K562 (cell line): ENCODE data around the gene LST1.
"Not testable (repeated sequence)": the region's sequence is repeated elsewhere in the genome, so short reads cannot be mapped to it uniquely, and the experiment has no call there.

ENCODE experiments used
- CBX8 ChIP-seq: fragments of 200-600 bp; sonication (generic); IDR thresholded peaks from 2 replicates; pipeline ENCODE4 v1.6.1; 2012; ENCODE audit warnings: borderline replicate concordance, mixed run types, low read depth, mild to moderate bottlenecking, moderate library complexity, mixed read lengths, low read length, control low read depth, inconsistent platforms; ENCODE audit not compliant: poor library complexity, severe bottlenecking; ENCODE audit errors: extremely low read depth
- EP300 ChIP-seq: IDR thresholded peaks from 2 replicates; pipeline ENCODE4 v1.6.1; 2012; ENCODE audit warnings: low read length, improper control_type of control experiment
- TBL1XR1 ChIP-seq, 2 experiments: IDR thresholded peaks; 2 replicates each; pipeline ENCODE4 v1.6.1; 2012; ENCODE audit warnings: improper control_type of control experiment in 2 of 2, low read length in 2 of 2, mild to moderate bottlenecking in 1 of 2
- TF ChIP-seq, protein P1 (sequence below), 2 experiments: fragments of 450-650 bp; IDR thresholded peaks; 2 replicates each; pipeline ENCODE4 v1.6.1; 2016

- not testable (repeated sequence) for TF ChIP-seq CBX8; EP300; TBL1XR1 (IDR thresholded peaks at IDR 0.05; ENCODE audit: low read length in 2 of 2)
- TF ChIP-seq, protein P1, sequence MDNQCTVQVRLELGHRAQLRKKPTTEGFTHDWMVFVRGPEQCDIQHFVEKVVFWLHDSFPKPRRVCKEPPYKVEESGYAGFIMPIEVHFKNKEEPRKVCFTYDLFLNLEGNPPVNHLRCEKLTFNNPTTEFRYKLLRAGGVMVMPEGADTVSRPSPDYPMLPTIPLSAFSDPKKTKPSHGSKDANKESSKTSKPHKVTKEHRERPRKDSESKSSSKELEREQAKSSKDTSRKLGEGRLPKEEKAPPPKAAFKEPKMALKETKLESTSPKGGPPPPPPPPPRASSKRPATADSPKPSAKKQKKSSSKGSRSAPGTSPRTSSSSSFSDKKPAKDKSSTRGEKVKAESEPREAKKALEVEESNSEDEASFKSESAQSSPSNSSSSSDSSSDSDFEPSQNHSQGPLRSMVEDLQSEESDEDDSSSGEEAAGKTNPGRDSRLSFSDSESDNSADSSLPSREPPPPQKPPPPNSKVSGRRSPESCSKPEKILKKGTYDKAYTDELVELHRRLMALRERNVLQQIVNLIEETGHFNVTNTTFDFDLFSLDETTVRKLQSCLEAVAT (IDR thresholded peaks at IDR 0.05) = not testable (repeated sequence)
Observed at GRCh38 chr6:31590691-31591090, 4.6 kb downstream of the LST1 start.
